GM19467 (cell line): ENCODE data around the gene AMFR.

ENCODE experiments used
- ATAC-seq: cut with Tn5 transposase; IDR thresholded peaks from one replicate; pipeline ENCODE4 v1.9.1; 2021; ENCODE audit warnings: mild to moderate bottlenecking, moderate library complexity; ENCODE audit not compliant: unreplicated experiment

AMFR gene

DNA sequence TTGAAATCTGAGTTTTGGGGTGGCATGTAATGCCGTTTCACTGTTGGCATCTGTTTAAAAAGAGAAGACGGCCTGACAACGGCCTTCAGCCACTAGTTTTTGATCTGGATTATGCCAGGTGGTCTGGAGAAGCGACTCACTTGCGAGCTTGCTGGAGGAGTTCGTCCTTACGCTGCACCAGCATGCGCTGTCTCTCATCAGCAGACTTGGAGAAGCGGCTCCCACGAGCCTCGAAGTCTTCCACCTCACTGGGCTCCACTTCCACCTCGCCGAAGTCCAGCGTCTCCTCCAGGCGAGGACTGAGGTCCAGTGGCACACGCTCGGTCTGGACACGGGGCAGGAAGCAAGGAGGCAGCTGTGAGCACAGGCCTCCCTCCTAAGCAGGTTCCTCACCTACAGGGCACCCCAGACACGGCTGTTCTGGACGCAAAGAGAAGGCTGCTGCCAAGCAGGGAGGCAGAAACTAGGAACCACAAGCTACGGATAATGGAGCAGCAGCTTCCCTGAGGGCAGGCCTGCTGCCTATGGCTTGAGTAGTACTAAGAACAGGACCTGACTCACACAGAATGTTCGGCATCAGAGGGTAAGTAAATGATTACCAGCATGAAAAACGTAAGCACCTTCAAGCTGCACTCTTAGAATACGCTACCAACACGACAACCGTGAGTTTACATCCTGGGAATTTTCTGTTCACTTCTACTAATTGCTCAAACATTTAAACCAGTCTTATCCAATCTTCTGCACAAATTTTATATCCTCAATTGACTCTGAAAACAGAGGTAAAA is 61.4 kb downstream of the AMFR start:
- no peak for ATAC-seq

DNA sequence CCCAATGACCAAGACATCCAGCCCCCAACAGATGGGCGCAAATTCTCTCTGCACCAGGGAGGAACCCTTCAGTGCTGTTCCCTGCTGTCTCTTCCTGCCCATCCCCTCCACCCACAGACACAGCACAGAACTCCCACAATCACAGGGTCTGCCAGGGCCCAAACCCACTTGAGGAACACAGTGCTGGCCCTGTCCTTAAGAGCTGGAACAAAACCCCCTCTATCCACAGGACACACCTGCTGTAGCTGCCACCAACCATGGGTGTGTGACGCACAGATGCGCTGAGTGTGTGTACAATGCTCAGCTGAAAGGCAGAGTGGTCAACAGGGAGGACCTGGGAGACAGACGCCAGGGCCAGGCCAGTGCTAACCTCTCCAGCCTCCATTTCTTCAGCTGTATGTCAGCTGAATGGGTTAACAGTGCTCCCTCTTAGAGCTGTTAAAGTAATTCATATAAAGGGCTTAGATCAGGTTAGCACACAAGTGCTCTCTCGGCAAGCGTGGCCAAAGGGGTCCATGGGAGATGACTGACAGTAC is 62.1 kb downstream of the AMFR start:
- ATAC-seq: no peak

DNA sequence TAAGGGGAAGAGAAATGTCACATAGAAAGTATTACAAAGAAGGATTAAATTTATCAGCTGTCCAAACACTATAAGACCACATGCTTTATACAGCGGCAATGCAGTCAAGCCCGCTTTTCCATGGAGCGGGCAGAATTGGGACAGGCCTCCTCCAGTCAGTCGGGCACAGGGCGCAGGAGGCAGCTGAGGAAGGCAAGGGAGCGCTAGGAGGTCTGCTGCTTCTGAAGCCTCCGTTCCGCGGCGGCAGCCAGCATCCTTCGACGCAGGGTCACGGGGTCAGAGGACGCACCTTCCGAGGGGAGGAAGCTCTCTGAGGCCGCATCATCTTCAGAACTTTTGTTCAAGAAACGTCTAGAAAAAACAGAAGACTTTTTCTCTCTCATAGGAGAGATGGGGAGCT is 62.6 kb downstream of the AMFR start:
- no peak for ATAC-seq

DNA sequence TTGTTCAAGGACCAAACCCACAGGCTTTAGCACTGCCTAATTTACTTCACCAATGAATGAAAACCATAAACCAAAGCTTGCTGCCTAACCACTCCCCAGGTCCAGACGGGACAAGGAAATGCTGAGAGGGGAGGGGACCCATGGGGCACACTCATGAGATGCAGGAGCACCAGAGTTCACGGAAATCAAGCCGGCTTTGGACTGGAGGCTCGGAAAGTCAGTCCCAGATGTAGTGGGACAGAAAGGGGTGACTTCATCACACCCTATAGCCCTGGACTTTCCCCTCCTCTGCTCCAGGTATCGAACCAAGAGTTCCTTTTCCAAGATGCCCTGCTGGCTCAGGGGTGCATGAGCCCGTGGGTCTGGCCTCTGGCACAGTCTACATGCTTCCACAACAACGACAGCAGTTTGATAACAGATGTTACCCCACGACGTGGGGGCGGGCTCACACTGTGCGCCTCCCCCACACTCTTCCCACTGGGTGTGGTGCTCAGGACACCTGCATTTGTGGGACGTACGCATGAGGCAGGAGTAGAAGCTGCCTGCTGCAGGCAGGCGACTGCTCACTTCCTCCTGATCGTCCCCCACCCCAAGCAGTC is 63.2 kb downstream of the AMFR start:
- ATAC-seq: no peak

DNA sequence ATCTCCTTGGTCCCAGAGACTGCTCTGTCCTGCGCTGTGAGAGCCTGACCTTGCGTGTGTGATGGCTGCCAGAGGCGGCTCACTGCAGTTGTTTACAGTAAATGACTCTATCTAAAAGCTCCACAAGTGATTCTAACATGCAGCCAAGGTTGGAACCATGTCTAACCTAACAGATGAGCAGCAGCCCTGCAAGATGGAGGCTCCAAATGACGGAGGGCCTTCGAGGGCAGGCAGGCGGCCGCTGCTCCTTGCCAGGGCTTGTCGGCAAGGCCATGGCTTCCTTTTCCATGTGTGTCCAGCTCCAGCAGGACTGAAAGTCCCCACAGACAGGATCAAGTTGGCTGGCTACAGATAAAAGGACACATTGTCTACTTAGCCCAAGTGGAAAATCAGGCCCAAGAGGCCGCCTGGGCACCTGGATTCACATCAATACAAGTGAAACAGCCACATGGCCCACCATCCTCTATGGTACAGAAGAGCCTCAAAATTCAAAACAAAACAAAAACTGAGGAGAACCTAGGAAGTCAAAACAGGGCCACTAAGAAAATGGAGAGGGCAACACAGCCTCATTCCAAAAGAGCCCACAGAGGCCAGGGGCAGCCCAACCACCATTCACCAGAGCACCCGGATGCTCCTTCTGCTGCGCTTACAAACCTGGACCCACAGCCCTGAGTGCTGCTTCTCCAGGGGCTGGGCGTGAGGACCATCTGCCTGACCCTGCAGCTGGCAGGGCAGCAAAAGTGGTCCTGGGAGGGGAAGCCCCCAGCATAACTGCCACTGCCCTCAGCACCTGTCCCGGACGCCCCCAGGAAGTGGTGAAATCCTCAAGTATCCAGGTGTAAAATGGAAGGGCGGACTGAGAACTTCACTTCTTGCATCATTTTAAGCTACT is 65.0 kb downstream of the AMFR start:
- ATAC-seq: no peak

DNA sequence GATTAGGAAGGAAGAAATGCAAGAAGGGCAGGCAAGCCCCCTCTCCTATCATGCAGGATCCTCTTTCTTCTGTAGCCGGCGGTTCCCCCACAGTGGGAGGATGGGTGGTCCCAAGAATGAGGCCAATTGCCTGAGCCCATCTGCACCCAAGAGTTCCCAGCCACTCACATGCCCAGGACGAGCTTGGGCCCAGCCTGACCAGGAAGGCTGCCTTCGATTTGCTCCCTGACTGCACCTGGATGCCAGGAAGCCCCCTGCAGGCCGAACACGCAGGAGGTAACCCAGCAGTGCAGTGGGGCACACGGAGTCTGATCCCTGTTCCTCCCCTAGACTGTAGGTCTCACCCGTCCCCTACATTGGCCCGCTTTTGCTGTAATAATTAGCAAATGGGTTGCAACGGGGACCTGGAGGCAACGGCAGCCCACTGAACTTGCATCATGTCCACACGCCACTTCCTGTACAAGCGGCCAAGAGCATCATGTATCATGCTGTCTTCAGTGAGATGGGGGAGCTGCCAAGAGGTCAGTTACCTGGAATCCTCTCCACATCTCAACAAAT is 67.5 kb downstream of the AMFR start:
- no peak for ATAC-seq

DNA sequence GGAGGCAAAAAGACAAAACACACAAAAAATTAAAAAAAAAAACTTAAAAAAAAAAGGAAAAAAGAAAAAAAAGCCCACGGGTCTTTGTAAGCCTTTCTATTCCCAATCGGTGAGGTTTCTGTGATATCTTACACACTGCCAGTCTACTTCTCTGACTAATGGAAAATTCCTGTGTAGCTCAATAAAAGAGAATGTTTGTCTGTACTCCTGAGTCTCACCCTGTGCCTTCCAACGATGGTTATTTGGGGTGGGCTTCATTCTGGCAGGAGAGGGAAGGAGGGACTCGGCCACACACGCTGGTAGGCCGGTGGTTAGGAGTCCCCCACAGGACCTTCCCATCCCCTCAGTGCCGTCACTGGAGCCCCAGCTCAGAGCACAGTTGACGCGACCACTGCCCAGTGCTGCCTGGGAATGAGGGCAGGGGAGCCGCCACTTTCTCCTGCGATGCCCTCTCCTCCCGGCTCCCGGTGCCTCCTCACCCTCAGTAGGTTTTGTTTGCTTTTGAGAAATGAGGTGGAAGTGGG is 68.0 kb downstream of the AMFR start:
- no peak for ATAC-seq

DNA sequence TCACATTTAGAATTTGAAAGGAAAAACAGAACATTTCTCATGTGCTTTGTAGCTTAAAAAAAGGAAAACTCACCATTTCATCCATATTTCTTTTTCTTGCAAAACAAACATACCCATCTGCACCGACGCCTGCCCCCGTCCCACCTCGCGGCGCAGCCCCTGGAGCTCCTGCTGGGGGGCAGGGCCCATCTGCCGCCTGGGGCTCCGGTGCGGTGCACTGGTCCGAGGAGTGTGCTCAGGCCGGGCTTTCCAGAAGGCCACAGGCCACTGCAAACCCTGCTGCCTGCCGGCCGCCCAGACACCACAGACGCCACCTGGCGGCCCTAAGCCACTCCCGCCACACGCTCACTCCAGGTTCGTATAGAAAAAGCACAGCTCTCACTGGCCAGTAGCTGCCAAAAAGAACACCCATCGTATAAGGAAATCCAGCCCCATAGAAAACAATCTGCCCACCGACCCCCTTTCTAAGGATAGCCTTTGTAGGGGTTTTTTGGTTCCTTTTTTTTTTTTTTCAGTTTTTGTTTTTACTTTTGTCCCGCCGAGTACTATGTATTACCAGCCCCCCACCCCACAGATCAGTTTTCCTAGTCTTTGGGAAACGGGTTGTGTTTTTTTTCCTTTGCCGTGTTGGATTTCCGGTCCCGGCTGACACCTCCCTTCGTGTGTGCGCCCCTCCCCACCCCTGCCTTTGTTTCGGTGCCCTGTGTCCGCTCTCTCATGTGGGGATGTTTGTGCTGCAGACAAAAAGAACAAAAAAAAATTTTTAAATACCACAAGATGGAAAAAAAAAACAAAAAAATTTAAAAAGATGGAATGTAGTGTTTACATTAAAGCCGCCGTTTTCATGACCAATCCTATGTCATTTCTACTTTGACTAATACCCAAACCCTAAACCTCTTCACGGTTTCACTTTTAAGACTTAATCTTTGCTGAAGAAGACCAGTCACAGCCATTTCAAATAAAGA is 68.8 kb downstream of the AMFR start:
- ATAC-seq: peak; percentile 82

DNA sequence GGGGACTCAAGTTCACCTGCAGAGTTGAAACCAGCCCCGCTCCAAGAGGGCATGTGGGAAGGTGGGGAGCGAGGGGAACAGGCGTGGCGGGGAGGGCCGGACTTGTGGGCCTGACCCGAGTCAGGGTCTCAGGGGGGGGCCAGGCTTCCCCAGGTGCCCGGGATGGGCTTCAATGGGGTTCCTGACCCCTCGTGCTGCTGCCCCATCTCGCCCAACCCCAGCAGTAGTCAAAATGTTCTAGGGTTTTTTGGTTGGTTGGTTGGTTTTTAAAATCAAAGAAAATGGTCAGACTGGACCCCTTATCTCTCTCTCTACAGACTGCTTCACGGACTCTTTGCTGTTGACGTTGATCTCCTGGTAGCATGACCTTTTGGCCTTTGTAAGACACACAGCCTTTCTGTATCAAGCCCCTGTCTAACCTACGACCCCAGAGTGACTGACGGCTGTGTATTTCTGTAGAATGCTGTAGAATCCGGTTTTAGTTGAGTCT is 69.5 kb downstream of the AMFR start:
- no peak for ATAC-seq

DNA sequence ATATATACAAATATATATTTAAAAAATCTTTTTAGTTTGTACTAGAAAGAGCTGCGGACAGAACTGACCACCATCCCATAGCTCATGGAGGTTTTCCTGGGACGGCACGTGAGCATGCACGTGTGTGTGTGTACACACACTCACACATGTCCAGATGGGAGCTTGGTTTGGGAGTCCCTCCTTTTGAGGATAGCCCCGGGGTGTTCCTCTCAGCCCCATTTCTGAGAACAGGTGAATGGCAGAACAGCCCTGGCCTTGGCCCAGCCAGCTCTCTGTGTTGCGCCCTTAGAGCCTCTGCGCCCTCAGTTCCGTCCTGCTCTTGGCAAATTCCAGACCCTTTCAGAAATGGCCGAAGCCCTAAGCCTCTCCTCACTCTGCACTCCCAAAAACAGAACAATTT is 70.1 kb downstream of the AMFR start:
- no peak for ATAC-seq

DNA sequence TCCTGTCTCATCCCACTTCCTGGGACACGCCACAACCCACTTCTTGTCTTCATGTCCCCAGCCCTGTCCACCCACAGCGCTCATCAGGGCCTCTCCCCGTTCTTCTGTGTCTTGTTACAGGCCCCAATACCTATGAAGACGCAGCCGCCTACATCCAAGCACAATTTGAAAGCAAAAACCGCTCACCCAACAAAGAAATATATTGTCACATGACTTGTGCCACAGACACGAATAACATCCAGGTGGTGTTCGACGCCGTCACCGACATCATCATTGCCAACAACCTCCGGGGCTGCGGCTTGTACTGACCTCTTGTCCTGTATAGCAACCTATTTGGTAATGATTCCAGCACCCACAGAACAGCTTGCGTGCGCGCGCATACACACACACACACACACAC is 70.6 kb downstream of the AMFR start:
- no peak for ATAC-seq

DNA sequence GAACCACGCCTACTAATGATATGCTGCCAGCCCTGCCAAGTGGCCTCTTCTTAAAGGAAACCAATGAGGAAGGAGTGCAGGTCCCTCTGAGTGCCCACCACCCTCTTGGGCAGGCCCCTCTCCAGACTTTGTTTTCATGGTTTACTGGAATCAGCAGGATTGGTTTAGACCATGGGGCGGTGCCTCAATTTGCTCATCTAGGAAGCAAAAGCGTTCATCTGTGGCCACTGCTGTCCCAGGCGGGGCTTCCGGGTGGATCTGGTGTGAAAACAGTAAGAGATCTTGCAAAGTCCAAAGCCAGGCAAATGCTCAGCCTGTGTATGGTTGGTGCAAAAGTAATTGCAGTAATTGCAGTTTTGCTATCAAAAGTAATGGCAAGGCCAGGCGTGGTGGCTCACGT is 71.3 kb downstream of the AMFR start:
- no peak for ATAC-seq

DNA sequence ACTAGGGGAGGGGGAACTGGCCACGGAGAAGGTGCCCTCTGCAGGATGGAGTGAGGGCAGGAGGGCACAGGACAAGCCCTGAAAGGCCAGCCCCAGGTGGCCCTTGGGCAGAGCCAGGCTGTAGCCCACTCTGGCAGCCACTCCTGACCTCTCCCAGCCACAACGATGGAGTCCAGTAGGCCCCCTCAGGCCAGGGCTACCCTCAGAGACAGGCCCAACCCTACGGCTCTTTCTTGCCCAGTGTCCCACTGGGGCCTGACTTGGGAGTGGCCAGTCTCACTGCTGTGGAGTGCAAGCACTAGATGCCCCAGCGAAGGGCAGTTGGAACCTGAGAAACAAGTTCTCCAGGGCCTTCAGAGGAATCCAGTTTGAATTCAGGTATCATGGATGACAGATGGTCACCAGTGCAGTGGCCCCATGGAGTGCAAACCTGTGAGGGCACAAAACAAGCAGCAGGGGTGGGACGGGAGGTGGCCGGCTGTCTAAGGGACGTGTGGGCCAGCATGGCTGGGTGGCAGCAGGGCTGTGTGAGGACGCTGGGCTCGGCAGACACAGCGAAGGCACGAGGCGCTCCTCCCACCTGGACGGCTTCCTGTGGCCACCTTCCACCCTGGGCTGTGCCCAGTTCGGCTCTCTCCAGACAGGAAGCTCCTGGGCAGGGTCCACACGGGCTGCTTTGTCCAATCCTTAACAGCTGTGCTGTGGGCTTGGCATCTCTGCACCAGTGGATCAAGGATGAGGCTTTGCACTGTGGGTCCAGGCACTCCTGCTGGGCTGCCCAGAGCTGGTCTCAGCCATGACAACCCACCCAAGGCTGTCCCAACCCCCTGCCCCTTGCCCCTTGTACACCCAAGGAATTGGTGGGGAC is 72.1 kb downstream of the AMFR start:
- ATAC-seq: no peak

DNA sequence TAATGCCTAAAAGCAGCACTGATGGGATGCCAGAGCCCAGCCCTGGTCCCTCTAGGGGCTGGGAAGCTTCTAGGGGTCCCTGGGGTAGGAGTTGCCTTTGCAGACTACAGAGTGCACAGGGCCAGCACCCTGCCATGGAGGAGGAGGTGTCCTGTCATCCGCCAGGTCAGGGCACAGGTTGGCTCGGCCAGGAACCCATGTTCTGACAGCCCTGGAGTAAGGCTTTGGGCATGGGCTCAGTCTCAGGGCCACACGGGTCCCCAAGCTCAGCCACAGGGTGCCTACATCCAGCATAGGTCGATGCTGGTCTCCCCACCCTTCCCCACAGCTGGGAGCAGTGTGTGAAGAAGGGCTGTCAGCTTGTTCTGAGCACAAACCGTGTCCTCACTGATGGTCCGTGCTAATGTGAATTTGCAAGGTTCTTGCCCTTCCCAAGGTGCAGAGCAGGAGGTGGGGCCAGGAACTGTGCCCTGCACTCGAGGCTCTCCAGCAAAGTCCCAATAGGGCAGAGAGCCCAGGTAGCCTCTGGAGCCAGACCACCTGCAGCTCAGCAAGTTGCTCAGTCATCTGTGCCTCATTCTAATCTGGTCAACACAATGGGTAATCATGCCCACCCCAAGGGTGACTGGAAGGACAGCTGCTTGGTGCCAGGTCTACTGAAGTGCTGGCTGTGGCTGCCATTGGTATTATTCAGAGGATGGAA is 72.8 kb downstream of the AMFR start:
- ATAC-seq: no peak

DNA sequence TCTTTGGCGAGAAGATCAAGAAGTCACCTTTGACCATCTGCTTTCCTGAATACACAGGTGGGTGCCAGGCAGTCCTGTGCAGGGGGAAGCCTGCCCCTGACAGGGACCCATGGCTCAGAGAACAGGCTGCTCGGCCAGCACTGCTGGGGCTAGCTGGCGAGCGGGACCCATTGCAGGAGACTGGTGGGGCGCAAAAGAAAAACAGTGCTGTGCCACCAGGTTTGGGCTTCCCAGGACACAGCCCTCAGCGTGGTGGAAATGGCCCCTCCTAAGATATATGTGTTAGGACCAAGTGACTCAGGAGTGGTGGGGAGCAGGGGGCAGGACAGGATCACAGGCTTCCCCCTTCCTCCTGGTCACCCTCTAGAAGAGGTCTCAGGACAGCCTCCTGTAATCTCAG is 73.9 kb downstream of the AMFR start:
- ATAC-seq: no peak

DNA sequence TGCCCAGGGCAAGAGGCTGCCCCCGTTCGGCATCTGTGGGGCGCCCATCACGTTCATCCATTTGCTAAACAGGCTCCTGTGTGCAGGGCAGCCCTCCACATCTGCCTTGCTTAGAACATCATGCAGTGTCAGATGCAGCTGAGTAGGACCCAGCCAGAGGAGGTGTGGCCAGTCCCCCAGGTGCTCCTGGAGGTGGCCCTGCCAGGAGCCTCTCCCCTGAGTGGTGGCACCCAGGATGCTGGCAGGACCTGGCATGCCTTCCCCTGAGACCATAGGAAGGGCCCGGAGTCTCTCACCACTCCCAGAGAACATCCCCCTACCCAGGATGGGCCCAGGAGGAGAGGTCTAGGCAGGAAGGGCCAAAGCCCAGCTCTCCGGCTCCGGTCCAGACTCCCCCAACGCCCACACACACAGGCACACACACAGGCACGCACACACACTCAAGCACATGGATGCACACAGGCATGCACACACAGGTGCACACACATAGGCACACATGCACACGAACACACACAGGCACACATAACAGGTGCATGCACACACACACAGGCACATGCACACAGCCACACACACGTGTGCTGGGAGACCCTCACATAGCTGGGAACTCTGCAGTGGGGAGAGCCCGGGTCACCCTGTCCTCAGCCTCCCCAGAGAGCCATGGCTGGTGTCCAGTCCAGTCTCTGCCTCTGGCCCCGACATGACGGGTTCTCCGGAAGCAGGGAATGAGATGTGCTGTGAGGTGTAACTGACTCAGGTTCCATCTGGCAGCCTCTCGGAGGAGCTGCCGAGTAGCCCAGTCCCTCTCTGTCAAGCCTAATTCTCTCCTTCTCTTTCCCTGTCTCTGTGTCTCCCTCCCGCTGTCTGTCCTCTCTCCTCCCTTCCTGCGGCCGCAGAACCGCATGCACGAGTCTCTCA is 74.6 kb downstream of the AMFR start:
- no peak for ATAC-seq

DNA sequence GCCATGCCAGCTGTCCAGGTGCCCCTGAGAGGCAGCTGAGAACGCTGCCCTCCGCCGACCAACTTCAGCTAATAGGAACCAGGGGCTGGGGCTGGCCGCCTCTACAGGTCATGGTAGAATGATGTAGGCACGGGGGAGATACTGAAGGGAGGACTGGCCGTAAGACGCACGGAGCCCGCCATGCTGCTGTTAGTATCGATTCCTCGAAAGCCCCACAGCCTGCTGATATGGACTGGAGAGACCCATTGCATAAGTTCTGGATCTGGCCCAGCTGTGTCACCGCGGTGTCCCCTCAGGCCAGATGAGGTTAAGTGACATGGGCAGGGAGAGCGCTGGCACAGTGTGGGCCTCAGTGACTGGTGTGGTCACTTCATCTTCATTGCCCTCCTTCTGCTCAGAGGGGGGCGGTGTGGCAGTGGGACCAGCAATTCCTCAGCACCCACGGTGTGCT is 75.6 kb downstream of the AMFR start:
- no peak for ATAC-seq
